ENCODE data around the gene RHEX.
A peak's percentile ranks its signal among the peaks of the same experiment; 100 is the strongest.

RHEX gene

DNA sequence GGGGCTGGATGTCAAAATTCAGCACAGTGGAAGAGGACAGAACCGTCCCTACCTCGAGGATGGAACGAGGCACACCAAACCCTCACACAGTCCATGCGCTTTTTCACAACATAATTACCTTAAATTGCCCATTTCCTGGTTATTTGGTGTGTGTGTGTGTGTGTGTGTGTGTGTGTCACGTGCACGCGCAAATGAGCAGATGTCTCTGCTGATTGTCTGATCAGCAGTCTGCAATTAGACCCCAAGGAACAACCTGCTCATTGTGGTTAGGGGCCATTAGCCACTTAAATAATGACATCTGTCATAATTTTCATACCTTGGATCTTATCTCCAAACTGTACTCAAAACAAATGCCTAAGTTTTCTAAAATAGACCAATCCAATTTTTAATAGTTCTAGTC is 41.1 kb downstream of the RHEX start:
- no peak for DNase-seq (ENCODE audit: low spot score)

DNA sequence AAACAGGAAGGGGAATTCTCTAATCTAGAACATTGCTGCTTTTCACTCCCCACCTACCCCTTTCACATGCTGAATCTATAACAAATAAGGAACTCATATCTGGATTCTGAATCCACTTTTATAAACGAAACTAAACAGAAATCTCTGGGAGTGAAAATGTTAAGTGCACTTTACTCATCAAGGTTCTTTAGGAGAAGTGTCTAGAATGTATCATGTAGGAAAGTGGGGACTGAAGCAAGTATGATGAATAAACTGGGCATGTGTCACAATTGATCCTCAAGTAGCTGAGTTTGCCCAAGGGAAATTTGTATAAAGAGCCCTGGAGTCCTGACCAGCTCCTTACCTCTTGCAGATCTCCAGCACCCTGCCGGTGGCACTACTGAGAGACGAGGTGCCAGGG is 44.4 kb downstream of the RHEX start:
- DNase-seq (ENCODE audit: low spot score), result no peak

DNA sequence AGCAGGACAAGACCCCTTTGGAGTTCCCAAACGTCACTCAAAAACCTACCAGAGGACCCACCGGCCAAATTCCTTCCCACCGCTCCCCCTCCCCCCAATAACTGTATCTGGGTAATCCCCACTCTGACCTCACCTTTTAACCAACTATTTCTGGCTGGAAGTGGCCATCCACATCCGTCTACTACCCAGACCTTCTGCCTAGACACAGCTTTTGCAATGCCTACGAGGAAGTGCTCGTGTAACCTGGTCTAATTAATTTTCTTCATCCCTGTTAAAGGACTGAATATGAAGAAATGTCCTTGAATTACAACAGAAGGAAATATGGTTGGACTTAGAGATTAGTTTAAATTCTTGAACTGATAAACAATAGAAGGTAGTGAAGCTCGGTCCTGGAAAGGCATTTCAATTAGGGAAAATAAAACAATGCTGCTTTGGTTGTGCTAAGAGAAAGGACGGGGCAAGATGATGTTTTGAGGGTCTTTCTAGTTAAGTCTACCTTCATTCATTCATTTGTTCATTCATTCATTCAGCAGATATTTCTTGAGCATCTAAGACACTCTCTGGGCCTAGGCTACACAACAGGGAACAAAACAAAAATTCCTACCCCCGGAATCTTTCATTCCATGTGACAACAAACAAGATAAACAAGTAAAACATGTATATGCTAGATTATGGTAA is 45.4 kb downstream of the RHEX start:
- DNase-seq (ENCODE audit: low spot score), result no peak

DNA sequence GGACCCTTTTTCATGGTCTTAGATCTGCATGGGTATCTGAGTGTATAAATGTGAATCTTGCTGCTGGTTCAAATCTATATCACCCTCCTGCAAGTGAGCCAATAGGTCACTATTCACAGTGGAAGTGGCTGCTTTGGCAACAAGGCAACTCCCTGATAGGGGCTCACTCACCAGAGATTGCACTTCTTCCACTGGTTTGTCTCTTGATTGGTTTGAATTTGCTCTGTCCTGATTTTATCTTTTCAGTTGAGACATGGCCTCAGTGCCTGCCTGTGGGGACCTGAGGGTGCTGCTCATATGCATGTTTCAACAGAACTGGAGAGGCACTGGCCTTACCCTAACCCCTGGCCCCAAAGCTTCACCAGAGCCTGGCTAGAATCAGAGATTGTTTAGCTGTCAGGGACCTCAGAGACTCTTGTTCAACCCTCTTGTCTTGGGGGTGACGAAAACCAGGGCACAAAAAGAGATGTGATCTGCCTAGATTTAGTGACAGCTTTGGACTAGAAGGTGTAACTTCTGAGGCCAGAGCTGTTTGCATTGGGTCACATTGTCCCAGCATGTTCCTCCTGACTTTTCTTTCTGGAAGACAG is 47.3 kb downstream of the RHEX start:
- DNase-seq (ENCODE audit: low spot score), result no peak

DNA sequence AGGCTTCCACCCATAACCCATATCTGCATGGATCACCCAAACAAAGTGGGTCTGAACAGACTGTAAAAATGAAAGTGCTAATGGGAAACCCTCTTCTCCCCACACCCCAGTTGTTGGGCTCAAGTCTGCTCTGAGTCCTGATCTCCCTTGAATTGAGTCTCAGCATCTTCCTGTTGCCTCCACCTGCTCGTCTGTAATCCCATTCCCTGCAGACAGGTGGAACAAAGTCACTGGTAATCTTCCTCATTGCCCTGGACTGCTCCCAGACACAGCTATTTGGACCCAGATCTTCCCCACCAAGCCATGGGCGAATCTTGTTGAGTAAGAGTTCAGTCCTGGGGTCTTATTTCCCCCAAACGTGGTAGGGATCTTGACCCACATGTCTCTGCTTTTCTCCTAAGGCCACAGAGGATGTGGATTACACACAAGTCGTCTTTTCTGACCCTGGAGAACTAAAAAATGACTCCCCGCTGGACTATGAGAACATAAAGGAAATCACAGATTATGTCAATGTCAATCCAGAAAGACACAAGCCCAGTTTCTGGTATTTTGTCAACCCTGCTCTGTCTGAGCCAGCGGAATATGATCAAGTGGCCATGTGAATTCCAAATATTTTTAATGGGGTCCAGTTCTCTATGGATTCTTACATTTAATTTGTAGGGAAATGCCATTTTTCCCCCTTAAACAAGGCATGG is 48.5 kb downstream of the RHEX start:
- DNase-seq (ENCODE audit: low spot score), result no peak

DNA sequence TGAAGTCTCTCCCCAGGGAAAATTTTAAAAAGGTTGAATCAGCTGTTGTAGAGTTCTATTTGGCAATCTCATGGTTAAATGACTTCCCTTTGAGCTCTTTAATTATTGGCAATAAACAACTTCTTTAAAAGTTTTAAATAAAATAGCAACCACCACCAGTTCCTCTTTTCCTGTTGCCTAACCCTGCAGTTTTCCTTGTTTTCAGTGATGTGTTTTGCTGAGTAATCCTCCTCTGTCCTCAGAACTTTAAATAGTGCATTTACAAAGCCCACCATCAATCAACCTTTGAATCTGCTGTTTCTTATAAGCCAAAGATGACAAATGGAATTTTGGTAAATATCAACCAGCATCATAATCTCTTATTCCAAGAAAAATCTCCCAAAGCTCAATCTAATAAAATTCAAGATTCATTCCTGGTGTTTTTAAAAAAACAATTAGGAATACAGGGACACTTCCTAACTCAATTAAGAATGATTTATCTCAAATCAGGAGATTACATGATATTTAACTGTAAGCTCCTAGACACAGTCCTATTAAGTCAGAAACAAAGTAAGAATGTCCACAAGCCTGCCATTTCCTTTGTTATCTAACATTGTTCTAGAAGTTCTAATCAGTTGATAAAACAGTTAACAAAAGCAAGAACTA is 49.4 kb downstream of the RHEX start:
- no peak for DNase-seq (ENCODE audit: low spot score)

DNA sequence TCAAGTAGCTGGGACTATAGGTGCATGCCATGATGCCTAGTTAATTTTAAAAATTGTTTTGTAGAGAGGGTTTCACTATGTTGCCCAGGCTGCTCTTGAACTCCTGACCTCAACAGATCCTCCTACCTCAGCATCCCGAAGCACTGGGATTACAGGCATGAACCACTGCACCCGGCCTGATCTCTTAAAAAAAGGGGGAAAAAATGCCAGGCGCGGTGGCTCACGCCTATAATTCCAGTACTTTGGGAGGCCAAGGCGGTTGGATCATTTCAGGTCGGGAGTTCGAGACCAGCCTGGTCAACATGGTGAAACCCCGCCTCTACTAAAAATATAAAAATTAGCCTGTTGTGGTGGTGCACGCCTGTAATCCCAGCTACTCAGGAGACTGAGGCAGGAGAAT is 51.0 kb downstream of the RHEX start:
- DNase-seq (ENCODE audit: low spot score), result no peak

DNA sequence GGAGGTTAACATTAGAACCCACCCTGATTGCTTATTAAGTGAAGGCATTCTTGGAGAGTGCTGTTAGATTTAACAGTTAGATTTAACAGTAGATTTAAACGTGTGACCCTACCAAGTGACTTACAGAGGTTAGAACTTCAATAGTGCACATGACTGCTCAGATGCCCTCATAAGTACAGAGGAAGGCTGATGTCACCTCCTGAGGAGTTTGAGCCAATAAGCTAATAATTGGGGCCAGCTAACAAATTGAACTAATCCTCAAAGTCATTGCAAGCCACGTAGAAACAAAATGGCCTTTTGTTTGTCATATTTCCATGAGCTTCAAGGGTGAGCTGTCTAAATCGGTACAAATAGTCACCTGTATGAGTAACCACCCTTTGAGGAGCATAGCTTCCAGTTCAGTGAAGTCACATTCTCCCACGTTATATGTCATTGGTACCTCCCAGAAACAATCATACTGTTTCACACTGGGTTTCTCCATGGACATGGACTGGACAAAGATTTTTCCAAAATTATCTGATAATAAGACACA is 52.6 kb downstream of the RHEX start:
- DNase-seq (ENCODE audit: low spot score), result no peak

DNA sequence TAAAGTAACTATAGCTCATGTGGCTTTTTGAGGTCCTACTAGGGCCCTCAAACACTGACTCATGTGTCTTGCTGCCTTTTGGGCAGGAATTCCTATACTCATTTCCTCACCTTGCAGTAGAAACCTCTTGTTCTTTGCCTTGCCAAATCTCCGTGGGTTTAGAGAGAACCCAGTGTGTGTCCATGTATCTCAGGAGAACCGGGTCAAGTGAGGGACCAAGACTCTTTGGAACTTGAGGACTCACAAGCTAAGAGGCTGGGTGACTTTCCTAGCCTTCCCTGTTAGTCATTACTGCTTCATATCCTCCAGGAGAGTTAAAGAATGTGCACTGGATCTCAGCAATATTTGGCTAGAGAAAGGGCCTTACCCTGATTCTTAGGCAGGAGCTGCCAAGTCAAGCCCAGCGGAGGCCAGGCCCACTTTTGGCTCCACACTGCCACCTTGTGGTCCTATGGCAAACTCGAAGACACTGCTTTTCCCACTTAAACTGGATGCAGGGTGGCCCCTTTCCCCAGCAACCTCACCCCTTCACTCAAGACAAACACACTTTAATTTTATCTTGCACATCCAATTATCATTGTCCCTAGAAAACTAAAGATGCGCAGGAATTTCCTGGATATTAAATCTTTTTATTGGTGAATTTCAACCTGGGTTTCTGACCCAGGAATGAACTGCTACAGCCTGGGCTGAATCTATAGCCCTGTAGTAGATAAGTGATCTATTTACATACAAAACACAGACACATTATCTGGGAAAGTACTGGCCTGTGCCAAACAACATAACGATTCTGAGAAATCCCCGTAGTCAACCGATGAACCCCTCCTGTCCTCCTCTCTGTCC is 53.6 kb downstream of the RHEX start:
- peak; percentile 85 for DNase-seq (ENCODE audit: low spot score)

DNA sequence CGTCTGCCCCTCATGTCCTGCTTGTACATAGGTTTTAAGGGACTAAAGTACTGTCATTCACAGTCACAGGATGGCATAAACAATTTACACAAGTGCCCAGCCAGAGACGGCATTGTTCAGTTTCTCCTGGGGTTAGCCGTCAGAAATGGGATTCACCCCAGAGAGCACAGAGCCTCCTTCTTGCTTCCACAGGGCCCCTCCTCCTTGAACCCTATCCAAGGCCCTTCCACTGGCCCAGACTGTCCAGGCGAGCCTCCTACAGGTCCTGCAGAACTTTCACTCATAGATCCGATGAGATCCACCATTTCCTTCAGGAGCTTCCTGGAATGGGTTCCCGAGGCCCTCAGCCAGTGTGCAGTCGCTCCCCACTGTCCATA is 54.2 kb downstream of the RHEX start:
- no peak for DNase-seq (ENCODE audit: low spot score)

DNA sequence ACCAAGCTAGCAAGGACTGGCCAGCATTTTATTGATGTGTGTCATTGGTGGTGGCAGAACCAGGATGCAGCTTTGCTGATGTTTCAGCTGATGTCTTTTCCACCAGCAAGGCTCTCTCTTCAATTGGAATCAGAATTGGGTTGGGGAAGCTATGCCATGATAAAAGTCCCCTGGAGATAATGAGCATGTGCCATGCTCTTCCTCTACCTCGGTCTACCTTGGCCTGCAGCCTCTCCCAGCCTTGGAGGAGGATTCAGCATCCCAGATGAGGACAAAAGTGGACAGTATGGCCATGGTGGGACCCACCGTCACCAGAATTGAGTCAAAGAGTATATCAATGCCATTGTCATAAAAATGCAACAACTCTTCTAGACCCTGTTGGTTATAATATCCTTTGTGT is 55.7 kb downstream of the RHEX start:
- no peak for DNase-seq (ENCODE audit: low spot score)

DNA sequence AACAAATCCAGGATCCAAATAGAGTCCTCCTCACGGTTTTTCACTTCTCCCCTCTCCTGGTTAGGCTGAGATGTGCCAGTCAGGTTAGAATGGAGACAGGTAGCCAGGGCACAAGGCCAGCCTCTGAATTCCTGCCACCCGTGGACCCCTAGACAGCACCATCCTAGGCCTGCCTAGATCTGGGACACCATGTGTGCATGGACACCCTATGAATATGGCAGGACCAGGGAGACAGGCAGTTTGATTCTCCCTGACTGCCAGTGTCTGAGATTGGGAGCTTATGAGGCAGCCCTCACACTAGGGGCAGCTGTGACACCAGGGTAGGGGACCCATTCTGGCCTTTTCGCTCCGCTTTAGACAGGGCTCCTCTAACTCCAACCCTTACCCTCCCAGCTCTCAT is 56.7 kb downstream of the RHEX start:
- DNase-seq (ENCODE audit: low spot score), result no peak

DNA sequence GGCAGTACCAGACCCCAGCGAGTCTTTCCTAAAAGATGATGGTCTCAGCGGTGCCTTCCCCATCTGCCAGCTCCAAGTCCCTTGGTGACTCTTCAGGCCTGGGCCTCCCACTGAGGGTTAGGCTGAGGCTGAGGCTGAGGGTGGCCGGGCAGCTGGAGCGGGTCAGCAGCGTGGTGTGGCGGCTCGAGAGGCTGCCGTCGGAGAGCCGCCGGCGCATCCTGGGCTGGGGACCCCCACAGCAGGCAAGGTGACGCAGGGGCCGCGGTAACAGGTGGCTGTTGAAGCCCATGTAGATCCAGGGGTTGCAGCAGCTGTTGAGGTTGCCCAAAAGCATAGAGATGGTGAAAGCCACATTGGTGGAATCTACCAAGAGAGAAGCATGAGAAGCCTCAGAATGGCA is 57.2 kb downstream of the RHEX start:
- no peak for DNase-seq (ENCODE audit: low spot score)

DNA sequence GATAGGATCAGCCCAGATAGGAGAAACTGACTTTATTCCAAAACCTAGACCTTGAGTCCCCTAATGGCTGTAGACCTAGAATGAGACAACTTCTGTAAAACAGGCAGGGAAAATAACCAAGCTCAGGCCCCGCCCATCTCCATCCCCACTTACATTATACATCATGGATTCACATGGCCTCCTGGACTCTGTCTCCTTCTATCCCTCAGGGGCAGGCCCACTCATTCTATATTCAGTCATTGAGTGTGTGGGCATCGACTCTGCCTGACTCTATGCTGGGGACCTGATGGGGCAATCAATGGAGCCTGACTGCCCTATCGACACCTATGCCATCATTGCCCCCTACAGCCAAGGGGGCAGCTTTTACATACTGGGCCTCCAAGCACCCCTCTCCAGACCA is 57.8 kb downstream of the RHEX start:
- no peak for DNase-seq (ENCODE audit: low spot score)

DNA sequence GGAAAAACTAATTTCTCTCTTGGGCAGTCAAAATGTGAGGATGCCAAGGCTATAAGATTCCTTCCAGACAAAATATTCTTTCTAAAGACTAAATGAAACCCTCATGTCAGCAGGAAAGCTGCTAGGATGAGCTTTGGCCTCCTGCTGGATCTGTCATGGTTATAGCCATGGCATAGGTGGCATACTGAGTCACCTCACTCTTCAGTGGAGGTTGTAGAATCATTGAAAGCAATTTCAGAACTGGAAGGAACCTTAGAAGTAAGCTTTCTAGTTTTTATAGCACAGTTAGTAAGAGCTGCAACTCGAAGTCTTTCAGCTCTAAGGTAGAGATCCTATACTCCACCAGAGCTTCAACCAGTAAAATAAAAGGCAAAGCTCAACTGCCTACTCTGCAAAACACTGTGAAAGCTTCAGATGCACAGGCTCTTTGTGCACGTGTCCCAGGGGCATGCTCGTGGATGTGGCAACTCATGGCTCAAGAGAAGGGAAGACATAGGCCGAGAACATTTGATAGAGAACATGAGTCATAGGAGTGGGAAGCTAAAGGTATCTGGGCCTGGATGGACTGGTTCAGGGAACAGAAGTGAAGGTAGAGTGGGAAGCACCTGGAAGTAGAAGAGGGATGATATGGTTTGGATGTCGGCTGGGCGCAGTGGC is 58.4 kb downstream of the RHEX start:
- no peak for DNase-seq (ENCODE audit: low spot score)

DNA sequence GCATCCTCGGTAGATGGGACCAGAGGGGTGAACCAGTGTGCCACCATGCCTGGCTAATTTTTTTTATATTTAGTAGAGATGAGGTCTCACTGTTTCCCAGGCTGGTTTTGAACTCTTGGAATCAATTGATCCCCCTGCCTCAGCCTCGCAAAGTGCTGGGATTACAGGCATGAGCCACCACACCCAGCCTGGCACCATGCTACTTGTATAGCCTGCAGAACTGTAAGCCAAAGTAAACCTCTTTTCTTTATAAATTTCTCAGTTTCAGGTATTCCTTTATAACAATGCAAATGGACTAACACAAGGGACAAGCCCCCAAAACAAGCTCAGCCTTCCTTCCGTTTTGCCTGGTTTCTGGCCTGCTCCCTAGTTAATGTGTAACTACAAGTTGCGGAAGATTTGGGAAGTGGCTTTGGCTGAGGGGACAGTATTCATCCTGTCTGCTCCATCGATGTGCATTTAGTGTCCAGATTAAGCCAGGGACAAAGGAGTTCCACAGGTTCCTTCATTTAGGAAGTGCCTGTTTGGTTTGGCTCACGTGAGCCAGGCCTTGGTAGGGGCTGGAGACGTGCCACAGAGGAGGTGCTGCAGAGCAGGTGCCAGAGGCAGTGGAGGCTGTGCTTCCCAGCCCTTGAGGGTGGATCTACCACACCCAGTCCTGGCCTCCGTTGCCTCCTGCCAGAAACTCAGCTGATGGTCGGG is 59.8 kb downstream of the RHEX start:
- no peak for DNase-seq (ENCODE audit: low spot score)

DNA sequence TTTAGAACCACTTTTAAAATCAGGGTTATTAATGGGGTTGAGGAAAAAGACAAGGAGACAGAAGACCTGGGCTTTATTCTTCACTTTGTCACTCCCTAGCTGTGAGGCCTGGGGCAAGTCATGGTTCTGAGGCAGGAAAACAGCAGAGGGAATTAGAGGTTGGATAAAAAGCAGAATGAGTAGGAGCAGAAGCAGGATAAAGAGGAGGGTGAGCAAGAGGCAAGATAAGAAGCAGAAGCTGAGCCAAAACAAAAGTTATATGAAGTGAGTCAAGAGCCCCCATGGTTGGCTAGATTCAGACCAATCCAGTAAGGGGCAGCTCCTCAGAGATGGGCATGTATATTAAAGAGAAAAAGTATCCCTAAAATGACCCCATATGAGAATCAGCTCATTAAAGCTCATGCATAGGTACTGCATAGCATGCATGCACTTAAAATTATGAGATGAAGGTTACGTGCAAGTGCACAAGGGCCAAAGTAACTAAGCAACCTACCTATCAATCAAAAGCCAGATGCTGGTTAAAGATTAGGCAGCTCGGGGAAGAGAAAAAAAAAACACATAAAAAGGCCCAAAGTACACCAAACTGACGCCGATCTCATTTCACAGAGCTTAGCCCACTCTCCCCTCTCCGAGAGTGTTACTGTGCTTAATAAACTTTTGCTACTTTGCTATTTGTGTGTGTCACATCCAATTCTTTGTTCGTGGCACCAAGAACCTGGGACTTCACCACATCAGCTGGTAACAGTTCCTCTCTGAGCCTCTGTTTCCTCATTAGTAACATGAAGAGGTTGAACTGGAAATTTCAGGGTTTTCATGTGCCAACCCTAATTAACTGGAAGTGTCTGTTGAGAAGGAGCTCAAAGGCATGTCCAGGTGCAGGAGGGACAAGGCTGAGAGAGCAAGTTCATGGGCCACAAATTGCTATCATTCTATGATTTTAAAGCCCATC is 62.0 kb downstream of the RHEX start:
- no peak for DNase-seq (ENCODE audit: low spot score)

DNA sequence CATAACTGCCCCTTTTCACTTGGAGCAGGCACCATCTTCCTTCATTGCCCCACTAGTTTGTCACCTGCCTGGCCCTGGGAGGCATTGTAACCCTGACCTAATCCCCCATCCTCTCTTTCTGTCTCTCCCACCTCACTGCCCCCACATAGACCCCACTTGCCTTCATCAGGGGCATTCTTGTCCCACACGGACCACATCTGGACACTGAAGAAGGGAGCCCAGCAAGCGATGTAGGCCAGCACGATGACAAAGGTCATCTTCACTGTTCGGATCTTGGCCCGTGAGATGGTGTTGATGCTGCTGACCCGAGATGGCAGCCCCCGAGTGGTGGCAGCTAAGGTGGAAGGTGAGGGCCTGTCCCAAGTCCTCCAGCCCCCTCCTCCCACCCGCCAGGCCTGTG is 62.8 kb downstream of the RHEX start:
- no peak for DNase-seq (ENCODE audit: low spot score)

DNA sequence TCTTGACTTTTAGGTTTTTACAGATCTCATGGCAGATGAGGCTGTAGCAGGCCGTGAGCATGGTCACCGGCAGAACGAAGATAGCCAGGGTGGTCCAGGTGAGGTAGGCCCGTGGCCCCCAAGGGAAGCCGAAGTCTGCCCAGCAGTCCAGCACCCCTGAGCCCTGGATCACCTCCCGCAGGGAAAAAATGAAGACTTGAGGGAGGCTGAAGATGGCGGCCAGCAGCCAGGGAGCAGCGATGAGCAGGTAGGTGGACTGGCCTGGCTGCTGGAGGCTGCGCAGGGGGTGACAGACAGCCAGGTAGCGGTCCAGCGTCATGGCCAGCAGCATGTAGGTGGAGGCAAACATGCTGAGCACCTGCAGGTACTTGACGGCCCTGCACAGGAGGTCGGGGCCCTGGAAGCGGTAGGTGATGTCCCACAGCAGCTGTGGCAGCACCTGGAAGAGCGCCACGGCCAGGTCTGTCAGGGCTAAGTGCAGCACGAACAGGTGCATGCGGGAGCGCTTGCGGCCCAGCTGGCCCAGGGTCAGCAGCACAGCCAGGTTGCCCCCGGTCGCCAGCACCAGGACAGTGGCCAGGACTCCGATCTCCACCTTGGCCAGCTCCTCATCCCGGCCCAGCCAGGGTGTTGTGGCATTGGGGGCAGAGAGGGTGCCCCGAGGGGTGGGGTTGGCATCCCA is 63.4 kb downstream of the RHEX start:
- DNase-seq (ENCODE audit: low spot score), result no peak
